Duodenal mucosa (tissue), 2 donors: Measurements from ENCODE around the gene CEP164.
"Not testable (repeated sequence)": the region's sequence is repeated elsewhere in the genome, so short reads cannot be mapped to it uniquely, and the experiment has no call there.

ENCODE experiments used
- H3K27ac ChIP-seq: one replicate; pipeline ENCODE4 v1.7.0; 2013; ENCODE audit warnings: low read depth, low read length
- H3K27me3 ChIP-seq, 2 donors: one replicate each; pipeline ENCODE4 v1.7.0; 2013; ENCODE audit warnings: low read length in 2 of 2, control low read depth in 1 of 2; ENCODE audit not compliant: insufficient read depth in 2 of 2, control insufficient read depth in 1 of 2
- H3K36me3 ChIP-seq, 2 donors: one replicate each; pipeline ENCODE4 v1.7.0; 2013; ENCODE audit warnings: low read length in 2 of 2, control low read depth in 1 of 2; ENCODE audit not compliant: insufficient read depth in 2 of 2, control insufficient read depth in 1 of 2
- H3K4me1 ChIP-seq, 2 donors: one replicate each; pipeline ENCODE4 v1.7.0; 2013; ENCODE audit warnings: low read length in 2 of 2, control low read depth in 1 of 2; ENCODE audit not compliant: insufficient read depth in 2 of 2, control insufficient read depth in 1 of 2
- H3K4me3 ChIP-seq, 2 donors: one replicate each; pipeline ENCODE4 v1.7.0; 2013; ENCODE audit warnings: low read length in 2 of 2, low read depth in 1 of 2
- H3K9ac ChIP-seq, 2 donors: one replicate each; pipeline ENCODE4 v1.7.0; 2013; ENCODE audit warnings: low read length in 2 of 2, low read depth in 1 of 2
- H3K9me3 ChIP-seq, 2 donors: one replicate each; pipeline ENCODE4 v1.7.0; 2013; ENCODE audit warnings: low read length in 2 of 2, control low read depth in 1 of 2; ENCODE audit not compliant: control insufficient read depth in 1 of 2

Gene CEP164

DNA sequence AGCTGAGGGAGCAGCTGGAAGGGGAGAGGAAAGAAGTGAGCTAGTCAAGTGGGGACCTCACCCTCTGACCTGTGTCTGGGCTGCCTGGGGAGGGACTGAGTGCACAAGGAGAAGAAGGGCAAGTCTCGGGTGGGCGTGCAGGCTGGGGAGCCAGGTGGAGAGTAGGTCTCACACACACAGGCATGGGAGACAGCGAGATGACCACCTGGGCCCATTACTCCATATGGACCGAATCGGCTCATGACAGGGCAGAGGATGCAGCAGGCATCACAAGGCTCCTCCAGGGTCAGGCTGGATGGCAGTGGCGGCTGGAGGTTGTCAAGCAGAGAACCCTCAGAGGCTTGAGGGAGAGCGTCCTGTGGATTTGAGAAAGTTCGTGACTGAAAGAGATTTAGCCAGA is 63.5 kb downstream of the CEP164 start:
- H3K4me1 ChIP-seq = no peaks in the 10 kb centered on the region
- no peak overlapping the region for H3K4me3 ChIP-seq
- no peaks in the 10 kb centered on the region for H3K9me3 ChIP-seq
- H3K36me3 ChIP-seq = peaks cover 51 to 61% of the 10 kb centered on the region in 2 donors
- no peak overlapping the region for H3K27ac ChIP-seq
- H3K27me3 ChIP-seq = no peaks in the 10 kb centered on the region
- H3K9ac ChIP-seq = no peak overlapping the region

DNA sequence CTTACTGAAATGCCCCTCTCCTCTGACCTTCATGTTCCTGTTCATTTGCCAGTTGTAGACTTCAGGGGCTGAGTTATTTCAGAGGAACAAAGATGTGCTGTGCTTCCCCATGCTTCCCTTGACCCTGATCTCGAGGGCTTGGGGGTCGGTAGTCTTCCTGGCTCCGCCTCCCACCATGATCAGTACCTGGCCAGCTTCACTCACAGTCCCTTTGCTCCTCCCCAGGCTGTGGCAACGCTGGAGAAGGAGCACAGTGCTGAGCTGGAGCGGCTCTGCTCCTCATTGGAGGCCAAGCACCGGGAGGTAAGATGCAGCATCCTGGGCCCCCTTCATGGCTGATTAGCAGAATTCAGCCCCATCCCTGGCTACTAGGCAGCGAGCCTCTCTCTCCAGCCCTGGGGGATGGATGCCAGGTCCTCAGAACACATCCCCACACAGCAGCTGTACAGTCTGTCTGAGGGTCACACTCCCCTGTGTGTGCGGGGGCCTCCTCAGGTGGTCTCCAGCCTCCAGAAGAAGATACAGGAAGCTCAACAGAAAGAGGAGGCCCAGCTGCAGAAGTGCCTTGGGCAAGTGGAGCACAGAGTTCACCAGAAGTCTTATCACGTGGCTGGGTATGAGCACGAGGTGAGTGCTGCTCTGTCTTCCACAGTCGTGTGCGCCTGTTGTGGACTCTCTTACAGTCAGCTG is 64.5 kb downstream of the CEP164 start:
- H3K9ac ChIP-seq = no peak overlapping the region
- H3K27me3 ChIP-seq = no peaks in the 10 kb centered on the region
- H3K27ac ChIP-seq = no peak overlapping the region
- no peak overlapping the region for H3K4me3 ChIP-seq
- no peaks in the 10 kb centered on the region for H3K9me3 ChIP-seq
- H3K4me1 ChIP-seq = no peaks in the 10 kb centered on the region
- H3K36me3 ChIP-seq = peaks cover 53 to 65% of the 10 kb centered on the region in 2 donors

DNA sequence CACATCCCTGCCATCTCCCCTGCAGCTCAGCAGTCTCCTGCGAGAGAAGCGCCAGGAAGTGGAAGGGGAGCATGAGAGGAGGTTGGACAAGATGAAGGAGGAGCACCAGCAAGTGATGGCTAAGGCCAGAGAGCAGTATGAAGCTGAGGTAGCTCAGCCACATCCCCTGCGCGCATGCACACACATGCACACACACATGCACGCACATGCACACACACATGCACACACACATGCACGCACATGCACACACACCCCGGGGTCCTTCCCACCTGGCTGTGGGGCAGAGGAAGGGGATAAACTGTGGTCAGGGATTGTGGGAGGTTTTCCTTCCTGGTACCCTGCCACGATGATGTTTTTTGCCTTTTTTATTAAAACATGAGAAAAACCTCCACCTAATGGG is 65.3 kb downstream of the CEP164 start:
- Histone ChIP-seq H3K9ac (no peak overlapping the region), H3K9me3 (no peaks in the 10 kb centered on the region), H3K4me1 (no peaks in the 10 kb centered on the region), H3K36me3 (peaks cover 54 to 62% of the 10 kb centered on the region in 2 donors), H3K4me3 (no peak overlapping the region), H3K27ac (no peak overlapping the region), H3K27me3 (no peaks in the 10 kb centered on the region)

GRCh38 chr11:117394221-117394925 is 66.7 kb downstream of the CEP164 start:
- no peaks in the 10 kb centered on the region for H3K27me3 ChIP-seq
- no peak overlapping the region for H3K27ac ChIP-seq
- no peaks in the 10 kb centered on the region for H3K4me1 ChIP-seq
- no peak overlapping the region for H3K4me3 ChIP-seq
- H3K36me3 ChIP-seq = peaks cover 50 to 62% of the 10 kb centered on the region in 2 donors
- no peak overlapping the region for H3K9ac ChIP-seq
- no peaks in the 10 kb centered on the region for H3K9me3 ChIP-seq

DNA sequence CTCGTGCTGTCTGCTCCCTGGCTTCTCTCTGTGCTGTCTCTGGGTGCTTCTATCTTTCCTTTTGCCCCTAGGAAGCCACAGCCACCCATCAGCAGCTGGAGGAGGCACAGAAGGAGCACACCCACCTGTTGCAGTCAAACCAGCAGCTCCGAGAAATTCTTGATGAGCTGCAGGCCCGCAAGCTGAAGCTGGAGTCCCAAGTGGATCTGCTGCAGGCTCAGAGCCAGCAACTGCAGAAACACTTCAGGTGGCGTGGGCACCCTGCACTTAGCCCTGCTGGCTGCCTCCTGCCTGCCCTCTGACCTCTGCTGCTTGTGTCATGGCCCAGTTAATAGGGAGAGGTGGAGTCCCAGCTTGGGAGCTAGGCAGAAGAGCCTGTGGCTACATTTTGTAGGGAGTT is 67.8 kb downstream of the CEP164 start:
- H3K4me1 ChIP-seq = no peaks in the 10 kb centered on the region

DNA sequence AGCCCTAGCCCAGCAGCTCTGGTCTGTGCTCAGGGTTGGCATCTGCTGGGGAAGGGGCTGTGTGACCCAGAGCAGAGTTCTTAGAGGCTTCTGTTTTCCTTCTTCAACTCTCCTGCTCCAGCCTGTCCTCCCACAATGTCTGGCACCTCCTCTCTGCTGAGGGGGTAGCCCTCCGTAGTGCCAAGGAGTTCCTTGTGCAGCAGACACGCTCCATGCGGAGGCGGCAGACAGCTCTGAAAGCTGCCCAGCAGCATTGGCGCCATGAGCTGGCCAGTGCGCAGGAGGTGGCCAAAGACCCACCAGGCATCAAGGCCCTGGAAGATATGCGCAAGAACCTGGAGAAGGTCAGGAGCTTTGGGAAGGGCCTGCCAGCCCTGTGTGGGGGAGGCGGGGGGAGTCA is 69.3 kb downstream of the CEP164 start:
- Histone ChIP-seq H3K4me1 (no peaks in the 10 kb centered on the region), H3K36me3 (peaks cover 44 to 53% of the 10 kb centered on the region in 2 donors), H3K27ac (no peak overlapping the region), H3K9ac (no peak overlapping the region), H3K27me3 (no peaks in the 10 kb centered on the region), H3K9me3 (no peaks in the 10 kb centered on the region), H3K4me3 (no peak overlapping the region)

More for the DNA sequence above, 67.8 kb downstream of the CEP164 start:
- H3K4me3 ChIP-seq = no peak overlapping the region
- no peak overlapping the region for H3K27ac ChIP-seq
- no peaks in the 10 kb centered on the region for H3K27me3 ChIP-seq
- peaks cover 50 to 62% of the 10 kb centered on the region in 2 donors for H3K36me3 ChIP-seq
- no peak overlapping the region for H3K9ac ChIP-seq
- H3K9me3 ChIP-seq = no peaks in the 10 kb centered on the region

- H3K4me3 ChIP-seq, H3K4me1 ChIP-seq, H3K27ac ChIP-seq, H3K27me3 ChIP-seq, H3K9me3 ChIP-seq, H3K9ac ChIP-seq: not testable (repeated sequence)
- H3K36me3 ChIP-seq = peaks cover 30 to 37% of the 10 kb centered on the region in 2 donors
Observed at GRCh38 chr11:117398618-117399017, 71.0 kb downstream of the CEP164 start.

GRCh38 chr11:117399100-117399840 is 71.6 kb downstream of the CEP164 start:
- not testable (repeated sequence) for H3K27ac ChIP-seq, H3K27me3 ChIP-seq, H3K9ac ChIP-seq, H3K9me3 ChIP-seq, H3K4me1 ChIP-seq, H3K4me3 ChIP-seq
- peaks cover 24 to 30% of the 10 kb centered on the region in 2 donors for H3K36me3 ChIP-seq

DNA sequence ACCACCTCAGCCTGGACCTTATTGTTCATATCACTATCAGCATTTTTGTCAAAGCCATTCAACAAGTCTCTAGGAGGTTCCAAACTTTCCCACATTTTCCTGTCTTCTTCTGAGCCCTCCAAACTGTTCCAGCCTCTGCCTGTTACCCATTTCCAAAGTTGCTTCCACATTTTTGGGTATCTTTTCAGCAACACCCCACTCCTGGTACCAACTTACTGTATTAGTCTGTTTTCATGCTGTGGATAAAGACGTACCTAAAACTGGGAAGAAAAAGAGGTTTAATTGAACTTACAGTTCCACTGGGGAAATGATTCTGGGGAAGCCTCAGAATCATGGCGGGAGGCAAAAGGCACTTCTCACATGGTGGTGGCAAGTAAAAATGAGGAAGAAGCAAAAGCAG is 78.2 kb downstream of the CEP164 start:
- not testable (repeated sequence) for H3K9me3 ChIP-seq, H3K27me3 ChIP-seq, H3K9ac ChIP-seq, H3K4me3 ChIP-seq, H3K4me1 ChIP-seq, H3K27ac ChIP-seq
- H3K36me3 ChIP-seq = peaks cover 8 to 27% of the 10 kb centered on the region in 2 donors

GRCh38 chr11:117407016-117407415 is 79.4 kb downstream of the CEP164 start:
- H3K4me3 ChIP-seq = no peak overlapping the region
- H3K9me3 ChIP-seq = peaks cover 3 to 7% of the 10 kb centered on the region in 2 donors
- H3K36me3 ChIP-seq = peaks cover 8 to 27% of the 10 kb centered on the region in 2 donors
- no peaks in the 10 kb centered on the region for H3K27me3 ChIP-seq
- no peaks in the 10 kb centered on the region for H3K4me1 ChIP-seq
- H3K9ac ChIP-seq = no peak overlapping the region
- no peak overlapping the region for H3K27ac ChIP-seq
